Activated T-cell treated with anti-CD3 and anti-CD28 coated beads for 24 hours (primary cell): Measurements from ENCODE around the gene TTI1.
"Not testable (repeated sequence)": the region's sequence is repeated elsewhere in the genome, so short reads cannot be mapped to it uniquely, and the experiment has no call there.

Experiments used
- DNase-seq: peaks from one replicate; pipeline ENCODE4 v3.0.0-alpha.2; 2020; ENCODE audit warnings: low read depth

TTI1 gene

DNA sequence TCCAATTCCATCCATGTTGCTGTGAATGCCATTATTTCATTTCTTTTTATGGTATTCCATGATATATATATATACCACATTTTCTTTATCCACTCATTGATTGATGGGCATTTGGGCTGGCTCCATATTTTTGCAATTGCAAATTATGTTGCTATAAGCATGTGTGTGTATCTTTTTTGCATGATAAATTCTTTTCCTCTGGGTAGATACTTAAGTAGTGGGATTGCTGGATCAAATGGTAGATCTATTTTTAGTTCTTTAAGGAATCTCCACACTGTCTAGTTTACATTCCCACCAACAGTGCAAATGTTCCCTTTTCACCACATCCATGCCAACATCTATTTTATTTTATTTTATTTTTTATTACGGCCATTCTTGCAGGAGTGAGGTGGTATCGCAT, 69.8 kb downstream of the TTI1 start:
- not testable (repeated sequence) for DNase-seq

DNA sequence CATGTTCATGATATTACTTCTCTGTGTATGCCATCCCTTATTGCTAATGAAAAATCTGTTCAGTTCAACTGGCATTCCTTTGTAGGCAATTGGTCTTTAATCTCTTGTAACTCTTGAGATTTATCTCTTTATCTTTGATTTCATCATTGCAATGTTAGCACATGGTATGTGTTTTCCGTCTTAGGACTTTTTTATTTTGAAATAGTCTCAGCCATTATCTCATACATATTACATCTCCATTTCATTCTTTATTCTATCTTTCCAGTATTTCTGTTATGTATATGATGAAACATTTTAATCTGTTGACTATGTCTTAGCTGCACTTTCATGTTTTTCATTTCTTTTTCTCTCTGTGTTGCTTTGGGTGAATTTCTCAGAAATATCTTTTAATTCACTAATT, 72.2 kb downstream of the TTI1 start:
- no peak for DNase-seq

DNA sequence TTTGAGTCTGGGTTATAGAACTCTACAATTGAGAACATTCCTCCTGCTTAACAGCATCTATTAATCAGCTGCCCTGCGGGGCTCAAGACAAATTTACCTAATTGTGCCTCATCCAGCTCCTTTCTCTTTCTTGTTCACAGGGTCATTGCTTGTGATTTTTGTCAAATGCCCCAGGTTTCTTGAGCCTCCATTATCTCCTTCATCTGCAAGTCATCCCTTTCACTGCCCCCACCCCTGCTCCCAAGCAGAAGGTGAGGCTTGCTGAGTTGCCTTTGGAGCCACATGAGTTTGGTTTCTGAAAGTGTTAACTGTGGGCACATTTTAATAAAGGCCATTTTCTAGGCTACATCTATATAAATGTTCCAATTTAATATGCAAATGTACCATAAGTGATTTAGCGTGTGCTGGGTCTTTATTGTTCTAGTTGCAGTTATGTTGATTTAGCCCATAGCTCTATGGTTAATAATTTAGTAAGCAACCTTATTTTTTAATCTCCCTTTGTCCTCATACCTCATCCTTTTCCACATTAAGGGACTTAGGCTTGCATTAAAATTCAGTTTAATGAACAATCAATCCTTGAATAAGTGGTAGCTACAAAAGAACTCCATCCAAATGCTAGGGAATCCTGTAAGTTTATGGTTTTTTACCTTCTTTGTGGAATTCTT, 74.3 kb downstream of the TTI1 start:
- DNase-seq: no peak

DNA sequence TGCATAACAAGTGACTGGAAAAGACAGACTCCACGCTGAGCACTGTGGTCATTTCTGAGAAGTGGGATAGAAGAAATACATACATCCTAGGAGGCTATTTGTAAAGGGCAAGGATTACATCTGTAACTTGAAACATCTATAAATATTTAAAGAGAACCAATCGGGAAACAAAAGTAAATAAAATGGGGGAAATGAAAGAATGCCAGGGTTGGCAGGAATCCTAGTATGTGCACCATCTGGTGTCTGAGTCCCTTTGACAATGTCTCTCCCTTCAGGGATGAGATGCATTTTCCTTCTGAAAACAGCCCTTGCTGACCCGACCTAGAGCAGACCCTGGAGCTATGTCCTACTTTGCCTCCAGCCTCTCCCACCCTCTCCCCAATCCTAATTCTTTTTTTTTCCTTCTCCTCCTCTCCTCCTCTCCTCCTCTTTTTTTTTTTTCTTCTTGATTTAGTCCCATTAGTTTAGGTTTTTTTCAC, 77.1 kb downstream of the TTI1 start:
- DNase-seq: no peak

DNA sequence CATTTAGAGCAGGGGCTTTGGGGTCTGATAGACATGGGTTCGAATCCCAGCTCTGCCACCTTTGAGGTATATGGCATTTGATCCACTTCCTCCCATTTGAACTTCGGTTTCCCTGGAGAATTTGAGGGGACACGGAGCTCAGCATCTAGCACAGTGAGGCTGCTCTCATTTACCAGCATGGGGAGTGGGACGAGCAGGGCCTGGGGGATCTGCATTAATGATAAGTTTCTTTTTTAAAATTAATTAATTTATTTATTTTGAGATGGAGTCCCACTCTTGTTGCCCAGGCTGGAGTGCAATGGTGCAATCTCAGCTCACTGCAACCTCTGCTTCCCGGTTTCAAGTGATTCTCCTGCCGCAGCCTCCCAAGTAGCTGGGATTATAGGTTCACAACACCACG, 77.7 kb downstream of the TTI1 start:
- no peak for DNase-seq

DNA sequence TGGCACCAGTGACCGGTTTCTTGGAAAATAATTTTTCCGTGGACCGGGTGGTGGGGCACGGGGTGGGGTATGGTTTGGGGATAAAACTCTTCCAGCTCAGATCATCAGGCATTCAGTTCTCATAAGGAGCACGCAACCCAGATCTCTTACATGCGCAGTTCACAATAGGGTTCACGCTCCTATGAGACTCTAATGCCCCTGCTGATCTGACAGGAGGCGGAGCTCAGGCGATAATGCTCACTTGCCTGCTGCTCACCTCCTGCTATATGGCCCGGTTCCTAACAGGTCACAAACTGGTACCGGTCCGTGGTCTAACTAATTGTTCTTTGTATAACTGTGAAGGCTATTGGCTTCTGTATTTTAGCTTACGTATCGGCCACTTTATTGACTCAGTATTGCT, 78.6 kb downstream of the TTI1 start:
- DNase-seq: no peak

DNA sequence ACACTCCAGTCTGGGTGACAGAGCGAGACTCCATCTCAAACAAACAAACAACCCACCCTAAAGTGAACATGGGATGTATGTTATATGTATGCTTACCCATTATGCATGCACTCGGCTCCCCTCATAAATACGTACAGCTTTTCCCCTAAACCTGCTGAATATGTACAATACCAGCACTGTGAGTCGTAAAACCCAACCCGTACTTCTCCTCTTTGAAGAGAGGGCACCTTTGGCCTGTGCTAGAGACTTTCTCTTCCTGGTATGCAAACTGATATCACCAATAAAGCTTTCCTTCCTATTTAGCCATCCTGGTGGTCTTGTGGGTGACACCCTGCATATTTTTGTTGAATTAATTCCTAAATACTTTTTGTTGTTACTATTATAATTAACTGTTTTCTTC, 79.1 kb downstream of the TTI1 start:
- no peak for DNase-seq

DNA sequence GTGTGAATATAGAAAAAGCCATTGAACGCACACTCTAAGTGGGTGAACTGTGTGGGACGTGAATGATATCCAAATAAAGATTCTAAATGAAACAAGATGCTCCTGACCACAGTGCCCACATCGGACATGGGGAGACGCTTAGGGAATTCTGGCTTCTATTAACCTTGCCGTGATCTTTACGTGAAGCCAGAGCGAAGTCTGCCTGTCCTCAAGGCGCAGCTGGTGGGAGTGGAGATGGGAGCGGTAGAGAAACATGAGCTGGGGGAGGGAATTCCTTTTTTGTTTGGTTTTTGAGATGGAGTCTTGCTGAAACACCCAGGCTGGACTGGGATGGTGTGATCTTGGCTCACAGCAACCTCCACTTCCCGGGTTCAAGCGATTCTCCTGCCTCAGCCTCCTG, 84.3 kb downstream of the TTI1 start:
- no peak for DNase-seq

DNA sequence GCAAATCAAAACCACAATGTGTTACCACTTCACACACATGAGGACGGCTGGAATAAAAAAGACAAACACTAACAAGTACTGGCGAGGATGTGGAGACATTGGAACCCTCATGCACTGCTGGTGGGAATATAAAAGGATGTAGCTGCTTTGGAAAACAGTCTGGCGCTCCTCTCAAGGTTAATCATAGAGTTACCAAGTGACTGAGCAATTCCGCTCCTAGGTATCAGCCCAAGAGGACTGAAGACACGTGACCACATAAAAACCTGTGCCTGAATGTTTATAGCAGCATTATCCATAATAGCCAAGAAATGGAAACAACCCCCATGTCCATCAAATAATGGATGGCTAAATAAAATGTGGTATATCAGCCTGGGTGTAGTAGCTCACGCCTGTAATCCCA, 85.3 kb downstream of the TTI1 start:
- DNase-seq: no peak

DNA sequence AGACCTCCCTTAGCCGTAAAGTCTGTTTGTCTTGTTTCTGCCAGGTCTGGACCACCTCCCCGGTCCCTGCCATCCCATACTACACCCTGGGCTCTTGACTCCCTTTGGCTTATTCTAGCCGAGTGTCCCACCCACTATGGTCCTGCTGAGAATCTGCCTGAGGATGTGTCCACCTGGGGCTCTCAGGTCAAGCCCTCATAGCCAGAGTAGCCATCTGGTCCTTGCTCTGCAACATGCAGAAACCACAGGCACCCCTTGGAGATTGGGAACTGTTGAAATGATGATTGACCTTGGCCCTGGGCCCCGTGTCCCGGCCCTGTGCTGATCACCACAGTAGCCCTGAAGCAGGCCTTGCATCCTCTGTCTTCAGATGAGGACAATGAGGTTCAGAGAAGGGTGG, 86.3 kb downstream of the TTI1 start:
- no peak for DNase-seq

DNA sequence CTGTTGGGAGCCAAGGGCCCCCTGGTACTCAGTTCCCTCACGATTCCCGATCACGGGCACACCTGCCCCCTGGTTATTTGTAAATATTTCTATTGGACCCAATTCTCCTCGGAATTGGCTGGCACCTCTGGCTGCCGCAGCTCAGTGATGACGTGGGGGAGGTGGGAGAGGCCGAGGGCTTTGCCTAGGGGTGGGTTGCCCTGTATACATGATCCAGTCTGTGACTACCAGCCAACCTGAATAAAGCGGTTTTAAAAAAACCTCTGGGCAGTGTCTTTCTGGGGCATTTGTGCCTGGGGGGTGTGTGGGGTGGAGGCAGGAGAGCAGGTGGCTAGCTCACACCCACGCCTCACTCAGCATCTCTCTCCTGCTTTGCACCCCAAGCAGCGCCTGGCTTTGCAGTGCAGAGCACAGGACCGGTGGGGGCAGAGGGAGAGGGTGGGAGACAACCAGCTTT, 88.1 kb downstream of the TTI1 start:
- DNase-seq: no peak

DNA sequence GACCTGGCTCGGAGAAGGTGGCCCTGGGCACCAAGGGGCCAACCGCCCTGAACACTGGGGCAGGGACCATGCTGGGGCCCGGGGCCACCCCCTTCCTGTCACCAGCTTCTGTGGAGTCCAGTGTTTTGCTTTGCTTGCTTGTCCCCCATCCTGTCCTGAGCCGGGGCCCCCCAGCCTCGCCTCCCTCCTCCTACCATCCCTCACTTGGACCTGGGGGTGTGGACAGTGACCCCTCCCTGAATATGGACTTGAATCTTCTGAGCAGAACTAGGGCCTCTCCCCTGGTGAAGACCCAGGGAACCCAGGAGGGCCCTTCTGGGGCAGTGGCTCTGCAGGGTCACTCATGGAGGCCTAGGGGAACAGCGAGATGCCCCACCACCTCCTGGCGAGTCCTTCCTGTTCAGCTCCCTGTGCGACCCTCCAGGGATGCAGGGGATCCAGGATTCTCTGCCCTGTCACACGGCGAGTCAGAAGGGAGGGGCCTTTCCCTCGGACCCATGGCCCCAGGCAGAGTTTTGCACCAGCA, 88.7 kb downstream of the TTI1 start:
- DNase-seq: no peak

DNA sequence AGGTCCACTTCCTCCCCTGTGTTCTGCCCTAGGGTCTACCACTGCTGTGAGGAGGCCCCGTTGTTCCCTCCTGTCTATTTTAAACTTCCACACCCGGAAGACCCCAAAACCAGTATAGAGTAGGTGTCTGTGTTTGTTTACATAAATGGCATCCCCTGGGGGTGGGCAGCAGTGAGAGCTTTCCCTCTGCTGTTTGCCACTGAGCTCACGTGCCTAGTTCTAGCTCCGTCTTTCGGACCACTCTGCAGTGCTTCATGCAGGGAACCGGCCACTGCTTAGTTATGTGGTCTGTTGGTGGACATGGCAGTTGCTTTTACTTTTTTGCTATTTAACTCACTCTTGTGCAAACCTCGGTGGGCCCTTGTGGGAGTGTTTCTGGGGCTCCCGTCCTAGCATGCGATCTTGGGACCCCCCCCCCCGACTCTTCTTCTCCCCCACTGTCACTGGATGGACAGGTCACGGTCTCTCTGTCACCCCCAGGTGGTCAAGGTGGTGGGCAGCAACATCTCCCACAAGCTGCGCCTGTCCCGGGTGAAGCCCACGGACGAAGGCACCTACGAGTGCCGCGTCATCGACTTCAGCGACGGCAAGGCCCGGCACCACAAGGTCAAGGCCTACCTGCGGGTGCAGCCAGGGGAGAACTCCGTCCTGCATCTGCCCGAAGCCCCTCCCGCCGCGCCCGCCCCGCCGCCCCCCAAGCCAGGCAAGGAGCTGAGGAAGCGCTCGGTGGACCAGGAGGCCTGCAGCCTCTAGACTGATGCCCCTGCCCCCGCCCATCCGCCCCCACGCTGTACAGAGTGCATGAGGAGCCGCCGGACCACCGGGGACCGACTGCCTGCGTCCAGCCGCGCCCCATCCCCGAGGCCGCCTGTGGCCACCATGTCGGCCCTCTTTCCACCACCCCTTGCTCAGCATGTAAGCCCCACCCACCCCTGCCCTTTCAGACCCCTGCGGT, 89.5 kb downstream of the TTI1 start:
- DNase-seq: no peak

DNA sequence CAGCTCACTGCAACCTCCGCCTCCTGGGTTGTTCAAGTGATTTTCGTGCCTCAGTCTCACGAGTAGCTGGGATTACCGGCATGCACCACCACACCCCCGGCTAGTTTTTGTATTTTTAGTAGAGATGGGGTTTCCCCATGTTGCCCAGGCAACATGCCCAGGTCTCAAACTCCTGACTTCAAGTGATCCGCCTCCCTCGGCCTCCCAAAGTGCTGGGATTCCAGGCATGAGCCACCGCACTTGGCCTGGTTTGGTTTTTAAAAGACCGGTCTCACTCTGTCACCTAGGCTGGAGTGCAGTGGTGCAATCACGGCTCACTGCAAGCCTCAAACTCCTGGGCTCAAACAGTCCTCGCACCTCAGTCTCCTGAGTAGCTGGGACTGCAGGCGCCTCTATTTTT, 90.2 kb downstream of the TTI1 start:
- no peak for DNase-seq

DNA sequence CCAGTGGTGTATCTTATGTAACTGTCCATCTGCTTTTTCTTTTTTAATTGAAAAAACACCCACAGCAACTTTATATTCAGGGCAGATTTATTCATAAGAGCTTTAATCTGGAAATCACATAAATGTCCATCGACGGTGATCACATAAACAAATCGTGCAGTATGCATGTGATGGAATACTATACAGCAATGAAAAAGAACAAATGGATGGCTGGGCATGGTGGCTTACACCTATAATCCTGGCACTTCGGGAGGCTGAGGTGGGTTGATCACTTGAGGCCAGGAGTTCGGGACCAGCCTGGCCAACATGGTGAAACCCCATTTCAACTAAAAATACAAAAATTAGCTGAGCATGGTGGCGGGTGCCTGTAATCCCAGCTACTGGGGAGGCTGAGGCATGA, 91.3 kb downstream of the TTI1 start:
- DNase-seq: no peak

DNA sequence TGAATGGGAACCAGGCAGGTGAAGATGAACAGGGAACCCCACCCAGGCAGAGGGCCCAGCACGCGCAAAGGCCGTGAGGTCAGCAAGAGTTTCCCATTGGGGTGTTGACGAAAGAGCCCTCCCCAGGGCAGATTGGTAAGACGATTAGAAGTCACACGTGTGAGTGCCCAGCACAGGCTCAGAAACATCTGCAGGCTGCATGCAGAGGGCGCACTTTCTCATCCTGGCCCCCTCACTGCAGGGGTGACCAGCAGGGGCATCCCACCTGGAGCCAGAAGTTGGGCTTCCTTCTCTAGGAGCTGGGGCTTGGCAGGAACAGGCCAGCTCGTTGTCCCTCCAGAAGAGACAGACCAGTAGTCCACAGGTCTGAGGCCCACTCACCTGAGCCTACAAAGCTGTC, 91.9 kb downstream of the TTI1 start:
- DNase-seq: no peak

DNA sequence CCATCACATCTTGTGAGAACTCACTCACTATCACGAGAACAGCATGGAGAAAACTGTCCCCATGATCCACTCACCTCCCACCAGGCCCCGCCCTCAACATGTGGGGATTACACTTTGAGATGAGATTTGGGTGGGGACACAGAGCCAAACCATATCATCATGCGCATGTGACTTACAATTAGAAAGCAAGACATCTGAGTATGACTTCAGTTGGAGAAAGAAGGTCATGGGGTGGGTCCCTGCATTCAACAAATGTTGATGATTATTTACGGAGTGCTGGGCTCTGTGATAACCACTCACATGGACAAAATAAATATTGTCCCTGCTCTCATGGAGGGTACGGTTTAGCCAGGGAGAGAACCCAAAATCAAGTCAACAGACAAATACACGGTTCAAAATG, 92.4 kb downstream of the TTI1 start:
- no peak for DNase-seq

DNA sequence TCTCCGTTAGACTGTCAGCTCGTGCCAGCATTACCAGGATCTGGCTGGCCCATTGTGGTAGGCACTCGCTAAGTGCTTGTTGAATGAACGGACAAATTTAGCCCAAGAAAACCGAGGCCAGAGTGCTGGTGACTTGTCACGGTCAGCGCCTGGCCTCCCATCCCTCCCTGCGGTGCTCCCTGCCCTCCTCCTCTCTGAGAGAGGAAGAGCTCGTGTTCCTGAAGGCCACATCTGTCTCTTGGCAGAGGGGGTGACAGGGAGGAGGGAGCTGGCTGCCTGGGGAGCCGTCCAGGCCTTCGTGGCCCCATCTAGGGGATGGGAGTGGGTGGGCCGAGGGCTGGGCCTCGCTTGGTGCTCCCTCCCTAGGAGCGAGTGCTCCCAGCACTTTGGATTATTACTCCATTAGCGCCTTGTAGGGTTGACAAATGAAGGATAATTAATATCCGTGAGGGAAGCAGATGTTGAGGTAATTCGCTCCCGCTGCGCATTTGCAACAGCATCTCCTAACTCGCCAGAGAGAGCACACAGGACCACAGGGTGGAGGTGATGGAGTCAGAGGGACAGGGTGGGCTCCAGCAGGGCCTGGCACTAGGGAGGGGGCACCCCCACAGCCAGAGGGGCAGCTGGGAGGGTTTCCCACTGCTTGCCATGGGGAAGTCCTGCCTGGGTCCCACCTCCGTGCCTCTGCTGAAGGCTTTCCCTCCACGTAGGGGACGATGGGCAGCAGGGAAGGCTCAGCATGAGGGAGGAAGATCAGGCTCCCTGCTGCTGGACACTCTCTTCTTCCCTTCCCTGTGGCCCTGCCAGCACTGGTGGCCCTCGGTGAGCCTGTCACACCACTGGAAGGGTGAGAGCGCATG, 93.3 kb downstream of the TTI1 start:
- DNase-seq: no peak

DNA sequence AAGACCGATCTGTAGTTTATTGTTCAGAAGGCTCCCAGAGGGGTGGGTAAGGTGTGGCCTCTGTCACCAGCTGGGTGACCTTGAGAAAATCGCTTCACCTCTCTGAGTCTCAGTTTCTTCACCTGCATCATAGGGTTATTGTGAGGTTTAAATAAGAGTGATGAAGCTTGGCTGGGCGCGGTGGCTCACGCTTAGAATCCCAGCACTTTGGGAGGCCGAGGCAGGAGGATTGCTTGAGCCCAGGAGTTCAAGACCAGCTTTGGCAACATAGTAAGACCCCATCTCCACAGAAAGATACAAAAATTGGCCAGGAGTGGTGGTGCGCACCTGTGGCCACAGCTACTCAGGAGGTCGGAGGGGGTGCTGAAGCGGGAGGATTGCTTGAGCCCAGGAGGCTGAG, 94.3 kb downstream of the TTI1 start:
- DNase-seq: no peak

DNA sequence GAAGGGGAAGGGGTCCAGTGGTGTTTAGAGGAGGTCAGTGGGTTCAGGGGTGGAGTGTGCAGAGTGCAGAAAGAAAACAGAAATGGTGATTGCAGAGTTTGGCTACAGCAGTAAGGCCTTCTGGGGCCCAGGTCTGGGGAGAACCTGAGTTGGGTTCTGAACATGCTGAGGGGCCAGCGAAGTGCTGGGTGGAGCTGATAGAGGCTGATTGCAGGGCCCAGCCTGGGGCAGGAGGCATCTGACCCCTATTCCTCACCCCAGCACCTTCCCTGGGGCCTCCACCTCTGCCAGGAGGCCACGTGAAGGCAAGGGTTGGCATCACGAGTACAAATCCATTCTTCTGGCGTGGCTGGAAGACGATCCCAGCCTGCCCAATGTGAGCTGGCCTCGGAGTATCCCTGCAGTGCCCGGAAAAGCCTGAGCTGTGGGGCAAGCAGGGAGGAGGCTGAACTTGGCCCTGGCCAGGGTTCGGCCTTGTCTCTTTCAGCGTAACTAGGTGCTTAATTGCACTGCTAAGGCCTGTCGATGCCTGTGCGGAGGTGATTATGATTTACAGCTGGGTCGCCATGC, 95.0 kb downstream of the TTI1 start:
- no peak for DNase-seq

DNA sequence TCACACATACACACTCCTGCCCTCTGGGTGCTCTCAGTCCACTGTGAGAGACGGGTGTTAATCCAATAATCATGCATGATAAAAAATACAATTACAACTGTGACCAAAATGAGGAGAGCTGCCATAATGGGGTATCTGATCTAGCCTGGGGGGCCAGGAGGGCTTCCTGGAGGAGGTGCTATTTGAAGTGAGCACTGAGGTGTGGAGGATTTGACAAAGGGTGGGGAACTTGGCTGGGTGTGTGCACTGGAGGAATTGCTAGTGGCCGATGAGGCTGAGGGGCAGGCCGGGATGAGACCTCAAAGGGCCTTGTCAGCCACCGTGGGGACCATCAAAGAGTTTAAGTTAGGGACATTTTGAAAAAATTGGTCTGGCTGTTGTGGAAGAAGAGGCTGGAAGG, 95.6 kb downstream of the TTI1 start:
- DNase-seq: no peak

DNA sequence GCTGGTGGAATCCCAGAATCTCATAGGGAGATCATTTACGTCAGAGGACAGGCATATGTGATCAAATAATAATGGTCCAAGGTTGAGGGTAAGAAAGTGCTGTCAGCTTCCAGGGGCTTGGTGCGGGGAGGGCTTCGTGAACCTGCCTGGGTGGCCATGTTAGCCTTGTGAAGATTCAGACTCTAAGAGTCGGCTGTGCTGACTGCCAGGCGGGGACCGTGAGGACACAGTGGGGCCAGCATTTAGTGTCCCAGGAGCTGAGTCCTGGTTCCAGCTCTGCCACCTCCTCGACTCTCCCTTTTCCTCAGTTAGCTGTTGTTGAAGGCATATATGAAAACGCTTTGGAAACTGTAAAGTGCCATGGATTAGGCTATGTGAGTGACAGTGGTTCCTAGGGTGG, 96.8 kb downstream of the TTI1 start:
- DNase-seq: no peak
